ENCODE data around the gene FNBP1.

The FNBP1 gene

DNA sequence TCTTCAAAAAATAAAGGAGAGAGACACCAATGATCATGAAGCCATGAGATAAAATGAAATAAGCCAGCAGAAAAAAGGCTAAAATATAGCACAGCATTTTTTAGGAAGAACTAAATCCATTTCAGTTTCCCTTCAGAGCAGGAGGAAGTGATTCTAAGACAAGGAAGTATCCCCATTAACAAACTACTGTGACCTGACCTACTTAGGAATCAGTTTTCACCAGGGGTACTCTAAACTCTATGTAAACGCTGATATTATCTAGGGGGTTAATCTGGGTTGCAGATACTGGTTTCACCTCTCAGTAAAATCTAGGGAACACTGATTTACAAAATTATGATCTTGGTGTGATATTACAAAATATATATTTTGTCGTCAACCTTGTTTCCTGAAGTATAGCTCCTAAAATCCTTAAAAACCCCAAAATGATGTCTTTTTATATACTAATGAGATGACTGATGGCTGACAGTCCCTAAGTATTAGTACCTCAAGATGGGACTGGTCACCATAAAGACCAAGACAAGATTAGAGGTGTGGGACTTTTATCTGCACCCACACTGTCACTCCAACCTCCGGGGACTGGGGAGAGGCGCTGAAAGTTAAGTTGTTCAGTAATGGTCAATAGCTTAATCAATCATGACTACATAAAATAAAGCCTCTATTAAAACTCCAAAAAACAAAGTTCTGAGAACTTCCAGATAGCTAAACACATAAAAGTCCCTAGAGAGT, 2.9 kb upstream of the FNBP1 start:
- DNase-seq (ENCODE audit: low read depth in 3 of 3, low spot score in 1 of 3), result no peak

GRCh38 chr9:130043654-130044623, 950 bp upstream of the FNBP1 start:
- DNase-seq (ENCODE audit: low read depth in 3 of 3, low spot score in 1 of 3), result no peak

DNA sequence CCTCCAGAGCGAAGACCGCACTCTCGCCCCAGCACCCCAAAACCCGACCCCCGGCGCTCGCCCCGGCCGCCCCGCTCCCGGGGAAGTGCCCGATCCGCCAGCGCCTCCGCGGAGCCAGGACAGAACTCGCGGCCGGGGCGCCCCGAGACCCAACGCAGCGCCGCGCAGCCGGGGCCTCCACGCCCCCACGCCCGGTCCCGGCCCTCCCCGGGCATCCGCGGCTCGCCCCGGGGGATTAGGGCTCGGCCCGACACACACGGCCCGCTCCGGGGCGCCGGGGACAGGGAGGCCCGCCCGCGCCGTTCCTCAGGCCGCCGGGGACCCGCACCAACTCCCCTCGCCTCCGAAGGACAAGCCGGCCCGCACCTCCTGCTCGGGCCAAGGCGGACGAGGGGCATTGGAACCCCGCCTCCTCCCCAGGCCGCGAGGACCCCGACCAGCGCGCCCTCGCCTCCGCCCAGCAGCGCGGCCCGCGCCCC, 544 bp downstream of the FNBP1 start:
- DNase-seq (ENCODE audit: low read depth in 3 of 3, low spot score in 1 of 3), result no peak

- DNase-seq (ENCODE audit: low read depth in 3 of 3, low spot score in 1 of 3), result no peak
These were observed 1.2 kb downstream of the FNBP1 start for GRCh38 chr9:130041648-130042405.

GRCh38 chr9:130040984-130041647, 1.9 kb downstream of the FNBP1 start:
- no peak for DNase-seq (ENCODE audit: low read depth in 3 of 3, low spot score in 1 of 3)

DNA sequence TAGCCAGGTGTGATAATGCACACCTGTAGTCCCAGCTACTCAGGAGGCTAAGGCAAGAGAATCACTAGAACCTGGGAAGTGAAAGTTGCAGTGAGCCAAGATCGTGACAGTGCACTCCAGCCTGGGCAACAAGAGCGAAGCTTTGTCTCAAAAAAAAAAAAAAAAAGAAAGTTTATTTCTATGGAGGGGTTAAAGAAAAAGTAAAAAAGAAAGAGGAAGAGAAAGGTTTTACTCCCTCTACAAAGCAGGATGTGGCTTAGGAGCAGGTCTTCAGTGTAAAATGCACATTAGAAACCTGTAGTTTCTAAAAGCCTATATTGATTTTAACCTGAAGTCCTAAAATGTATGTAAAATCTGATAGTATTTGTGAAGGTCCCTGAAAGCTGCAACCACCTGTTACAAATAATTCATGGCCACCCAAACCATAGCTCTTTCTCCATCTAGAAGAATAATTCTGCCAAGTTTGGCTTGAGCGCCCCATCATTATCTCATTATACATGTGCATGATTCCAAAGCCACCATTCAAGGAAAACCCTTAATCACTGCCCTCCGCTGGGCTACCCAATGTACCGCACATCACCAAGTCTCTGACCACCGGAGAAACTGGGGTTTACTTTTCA, 3.4 kb downstream of the FNBP1 start:
- no peak for DNase-seq (ENCODE audit: low read depth in 3 of 3, low spot score in 1 of 3)

- DNase-seq (ENCODE audit: low read depth in 3 of 3, low spot score in 1 of 3), result no peak
These were observed 6.9 kb downstream of the FNBP1 start for GRCh38 chr9:130036099-130036498.

DNA sequence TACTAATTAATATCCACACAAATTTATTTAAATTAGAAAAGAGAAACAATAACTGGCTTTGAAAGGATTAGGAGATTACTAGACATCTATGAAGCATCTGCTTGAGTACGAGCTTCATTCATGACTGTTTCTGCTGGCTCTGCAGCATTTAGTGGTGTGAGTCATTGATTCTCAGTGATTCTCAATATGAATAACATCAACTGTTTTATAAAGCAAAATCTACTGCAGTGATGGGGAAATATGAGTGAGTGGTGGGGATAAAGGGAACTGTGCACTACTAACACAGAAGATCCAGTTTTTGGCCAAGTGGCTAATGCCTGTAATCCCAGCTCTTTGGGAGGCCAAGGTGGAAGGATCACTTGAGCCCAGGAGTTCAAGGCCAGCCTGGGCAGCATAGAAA, 8.4 kb downstream of the FNBP1 start:
- DNase-seq (ENCODE audit: low read depth in 3 of 3, low spot score in 1 of 3), result no peak

DNA sequence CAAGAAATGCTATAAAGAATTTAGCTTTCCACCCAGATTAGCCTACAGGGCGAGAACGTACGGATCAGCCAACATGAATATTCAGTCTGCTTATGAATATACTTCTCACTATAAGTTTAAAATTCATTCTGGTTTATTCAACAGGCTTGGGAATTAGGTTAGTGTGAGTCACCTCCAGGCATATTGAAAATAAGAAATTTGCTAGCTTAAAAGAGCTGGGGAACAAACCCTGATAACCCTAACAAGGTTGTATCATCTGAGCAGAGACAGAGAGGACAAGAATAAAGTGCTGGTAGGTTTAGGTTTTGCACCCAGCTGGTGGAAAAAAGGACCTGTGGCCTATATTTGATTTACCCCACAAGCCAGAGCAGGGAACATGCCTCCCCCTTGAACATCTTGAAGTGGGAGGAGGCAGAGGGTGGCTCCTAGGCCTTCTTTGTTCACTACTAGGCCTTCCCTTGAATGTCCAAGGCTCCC, 12.3 kb downstream of the FNBP1 start:
- no peak for DNase-seq (ENCODE audit: low read depth in 3 of 3, low spot score in 1 of 3)

DNA sequence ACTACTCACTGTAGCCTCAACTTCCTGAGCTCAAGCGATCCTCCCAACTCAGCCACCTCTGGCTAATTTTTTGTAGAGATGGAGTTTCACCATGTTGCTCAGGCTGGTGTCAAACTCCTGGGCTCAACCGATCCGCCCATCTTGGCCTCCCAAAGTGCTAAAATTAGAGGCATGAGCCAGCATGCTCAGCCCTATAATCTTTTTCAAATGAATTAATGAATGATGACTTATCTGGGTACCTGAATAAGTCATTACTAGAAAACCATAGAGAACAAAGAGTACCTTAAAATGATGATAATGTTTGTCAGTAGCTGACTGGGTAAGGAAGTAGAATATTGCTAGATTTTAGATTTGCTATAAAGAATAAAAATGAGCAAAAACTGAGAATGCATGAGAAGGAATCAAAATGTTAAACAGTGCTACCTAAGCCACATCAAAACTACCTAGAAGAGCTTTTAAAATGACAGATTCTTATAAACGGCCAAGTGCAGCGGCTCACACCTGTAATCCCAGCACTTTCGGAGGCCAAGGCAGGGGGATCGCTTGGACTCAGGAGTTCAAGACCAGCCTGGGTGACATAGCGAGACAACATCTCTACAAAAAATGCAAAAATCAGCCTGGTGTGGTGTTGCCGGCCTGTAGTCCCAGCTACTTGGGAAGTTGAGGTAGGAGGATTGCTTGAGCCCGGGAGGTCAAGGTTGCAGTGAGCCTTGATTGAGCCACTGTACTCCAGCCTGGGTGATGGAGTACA, 13.6 kb downstream of the FNBP1 start:
- DNase-seq (ENCODE audit: low read depth in 3 of 3, low spot score in 1 of 3), result no peak

DNA sequence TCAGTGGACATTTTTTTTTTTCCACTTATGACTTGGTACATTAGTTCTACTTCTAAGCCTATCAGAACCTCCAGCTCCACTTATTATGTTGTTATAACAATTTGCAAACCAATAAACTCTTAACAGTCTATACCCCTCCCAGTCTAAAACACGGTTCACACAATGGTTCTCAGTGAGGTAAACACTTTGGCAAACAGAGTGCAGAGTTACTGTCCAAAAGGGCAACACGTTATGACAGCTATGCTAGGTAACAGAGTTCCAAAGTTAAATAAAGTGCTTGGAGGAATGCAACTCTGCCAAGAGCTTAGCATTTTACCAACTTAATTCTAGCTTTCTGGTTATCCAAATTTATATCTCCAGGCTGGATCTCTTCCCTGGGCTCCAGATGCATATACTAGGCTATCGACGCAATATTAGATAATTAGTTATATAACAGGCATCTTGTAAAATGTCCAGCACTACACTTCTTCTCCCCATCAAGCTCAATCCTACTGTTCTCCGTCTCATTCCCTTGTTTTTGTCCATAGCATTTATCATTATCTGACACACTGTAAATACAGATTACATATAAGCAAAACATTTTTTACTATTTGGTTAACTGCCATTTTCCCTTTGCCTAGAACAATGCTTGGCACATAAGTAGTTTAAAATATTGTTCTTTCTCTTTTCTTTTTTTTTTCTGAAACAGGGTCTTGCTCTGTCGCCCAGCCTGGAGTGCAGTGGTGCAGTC, 14.3 kb downstream of the FNBP1 start:
- DNase-seq (ENCODE audit: low read depth in 3 of 3, low spot score in 1 of 3), result no peak

- DNase-seq (ENCODE audit: low read depth in 3 of 3, low spot score in 1 of 3), result no peak
These were observed 15.2 kb downstream of the FNBP1 start for GRCh38 chr9:130027533-130028365.

- no peak for DNase-seq (ENCODE audit: low read depth in 3 of 3, low spot score in 1 of 3)
These were observed 16.2 kb downstream of the FNBP1 start for GRCh38 chr9:130026583-130027340.

- DNase-seq (ENCODE audit: low read depth in 3 of 3, low spot score in 1 of 3), result no peak
These were observed 18.4 kb downstream of the FNBP1 start for GRCh38 chr9:130024597-130024994.

- no peak for DNase-seq (ENCODE audit: low read depth in 3 of 3, low spot score in 1 of 3)
These were observed 18.9 kb downstream of the FNBP1 start for GRCh38 chr9:130023994-130024596.

GRCh38 chr9:130023144-130023787, 19.7 kb downstream of the FNBP1 start:
- DNase-seq (ENCODE audit: low read depth in 3 of 3, low spot score in 1 of 3), result no peak

Measured in stimulated activated CD4-positive, alpha-beta T cell treated with anti-CD3 and anti-CD28 coated beads, TNF-alpha, amount 100 ng/mL, for 1 hour (primary cell).